Neuronal stem cell (in vitro differentiated cells): ENCODE measurements around the gene FRMD5.

Experiments used
- DNase-seq: peaks from one replicate; pipeline ENCODE4 v3.0.0-alpha.2; 2013; ENCODE audit warnings: low spot score
- H2AFZ ChIP-seq: one replicate; pipeline ENCODE4 v1.6.1; 2013; ENCODE audit warnings: mild to moderate bottlenecking, low read length, inconsistent platforms
- H2AK5ac ChIP-seq: 2 replicates; pipeline ENCODE4 v1.6.1; 2013; ENCODE audit warnings: low read depth, mild to moderate bottlenecking, inconsistent platforms, low read length, moderate library complexity, mixed read lengths
- H2BK120ac ChIP-seq: 2 replicates; pipeline ENCODE4 v1.6.1; 2013; ENCODE audit warnings: low read depth, mild to moderate bottlenecking, inconsistent platforms, low read length, moderate library complexity, mixed read lengths
- H2BK12ac ChIP-seq: one replicate; pipeline ENCODE4 v1.6.1; 2013; ENCODE audit warnings: low read length, inconsistent platforms
- H2BK15ac ChIP-seq: 2 replicates; pipeline ENCODE4 v1.6.1; 2013; ENCODE audit warnings: mild to moderate bottlenecking, low read length, inconsistent platforms, mixed read lengths
- H2BK5ac ChIP-seq: one replicate; pipeline ENCODE4 v1.6.1; 2013; ENCODE audit warnings: inconsistent platforms, mild to moderate bottlenecking, low read length, moderate library complexity
- H3K14ac ChIP-seq: one replicate; pipeline ENCODE4 v1.6.1; 2013; ENCODE audit warnings: low read length, inconsistent platforms
- H3K18ac ChIP-seq: 2 replicates; pipeline ENCODE4 v1.6.1; 2013; ENCODE audit warnings: low read length, inconsistent platforms
- H3K23ac ChIP-seq: 2 replicates; pipeline ENCODE4 v1.6.1; 2013; ENCODE audit warnings: low read depth, mild to moderate bottlenecking, mixed read lengths, low read length, inconsistent platforms; ENCODE audit not compliant: poor library complexity
- H3K27ac ChIP-seq: replicated peaks from 3 replicates; pipeline ENCODE4 v1.5.1; 2013; ENCODE audit warnings: low read length, inconsistent platforms
- H3K27me3 ChIP-seq, 3 experiments: 2 replicates each; pipeline ENCODE4 v1.6.1; 2013; ENCODE audit warnings: low read length in 3 of 3, mild to moderate bottlenecking in 2 of 3, inconsistent platforms in 1 of 3, low read depth in 1 of 3, mixed read lengths in 1 of 3, moderate library complexity in 1 of 3; ENCODE audit not compliant: control insufficient read depth in 3 of 3, insufficient read depth in 3 of 3
- H3K36me3 ChIP-seq, 2 donors: replicated peaks in 1 of 2; 2 replicates each; pipeline ENCODE4 v1.6.1; 2013; ENCODE audit warnings: low read length in 2 of 2; ENCODE audit not compliant: control insufficient read depth in 2 of 2, insufficient read depth in 2 of 2
- H3K4ac ChIP-seq: 2 replicates; pipeline ENCODE4 v1.6.1; 2013; ENCODE audit warnings: inconsistent platforms, mild to moderate bottlenecking, low read length, moderate library complexity
- H3K4me1 ChIP-seq, 2 donors: 1 replicate in 1 of 2; 2 replicates in 1 of 2; pipeline ENCODE4 v1.6.1; 2013; ENCODE audit warnings: low read length in 2 of 2, low read depth in 1 of 2; ENCODE audit not compliant: control insufficient read depth in 2 of 2, insufficient read depth in 1 of 2
- H3K4me2 ChIP-seq: one replicate; pipeline ENCODE4 v1.6.1; 2013; ENCODE audit warnings: mild to moderate bottlenecking, low read length, inconsistent platforms; ENCODE audit not compliant: insufficient read depth, poor library complexity, severe bottlenecking
- H3K4me3 ChIP-seq, 2 donors: 2 replicates each; pipeline ENCODE4 v1.5.1; 2013; ENCODE audit warnings: low read length in 2 of 2, mild to moderate bottlenecking in 2 of 2, inconsistent platforms in 1 of 2, moderate library complexity in 1 of 2
- H3K79me1 ChIP-seq: one replicate; pipeline ENCODE4 v1.6.1; 2013; ENCODE audit warnings: low read depth, mild to moderate bottlenecking, inconsistent platforms, low read length, moderate library complexity
- H3K9ac ChIP-seq: one replicate; pipeline ENCODE4 v1.6.1; 2013; ENCODE audit warnings: mild to moderate bottlenecking, low read depth, low read length, inconsistent platforms; ENCODE audit not compliant: poor library complexity
- H3K9me3 ChIP-seq, 2 donors: replicated peaks in 1 of 2; 2 replicates each; pipeline versions ENCODE3 to v1.6.1; 2013; ENCODE audit warnings: low read length in 2 of 2, mild to moderate bottlenecking in 2 of 2, inconsistent platforms in 1 of 2, low read depth in 1 of 2, mixed read lengths in 1 of 2, moderate library complexity in 1 of 2; ENCODE audit not compliant: control insufficient read depth in 2 of 2, insufficient read depth in 1 of 2
- H4K8ac ChIP-seq: one replicate; pipeline ENCODE4 v1.6.1; 2013; ENCODE audit warnings: low read depth, mild to moderate bottlenecking, inconsistent platforms, low read length, moderate library complexity
- H4K91ac ChIP-seq: one replicate; pipeline ENCODE4 v1.6.1; 2013; ENCODE audit warnings: low read length, low read depth, mild to moderate bottlenecking, inconsistent platforms; ENCODE audit not compliant: poor library complexity
- WGBS, 2 donors: extraction: QIAGEN DNeasy Blood & Tissue Kit; methylation state at CpG; one replicate each; pipeline ENCODE4 v1.1.7; 2013; ENCODE audit warnings: missing lambda C conversion rate in 2 of 2, mixed read lengths in 1 of 2; ENCODE audit not compliant: insufficient read length in 2 of 2, insufficient replicate concordance in 1 of 2; ENCODE audit errors: extremely low coverage in 2 of 2; 5-methylcytosine and 5-hydroxymethylcytosine counted together

Gene FRMD5

DNA sequence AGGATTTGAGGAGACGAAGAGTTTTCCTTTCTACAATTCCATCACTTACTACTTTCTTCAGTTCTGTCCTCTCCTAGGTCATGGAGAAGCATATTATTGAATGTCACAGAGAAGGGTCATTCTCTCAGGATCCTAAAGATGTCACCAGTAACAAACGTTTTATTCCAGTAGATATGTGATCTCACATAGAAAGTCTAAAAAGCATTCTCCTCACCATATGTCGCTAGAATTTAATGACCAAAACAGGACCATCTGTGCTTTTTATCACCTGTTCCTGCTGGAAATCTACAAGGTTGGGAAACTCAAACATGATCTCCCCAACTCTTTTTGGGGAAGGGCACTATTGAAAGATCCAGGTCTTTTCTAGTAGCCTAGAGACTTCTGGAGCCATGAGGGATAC is 24.0 kb upstream of the FRMD5 start:
- H4K91ac ChIP-seq, result no peak overlapping the region
- H3K9me3 ChIP-seq, result no peaks in the 10 kb centered on the region
- no CpG with 5 or more reads among the region's 3 CpGs for WGBS, 2 donors
- no peak overlapping the region for H3K14ac ChIP-seq
- no peak overlapping the region for H2BK5ac ChIP-seq
- no peak overlapping the region for H4K8ac ChIP-seq
- DNase-seq, result no peak
- no peak overlapping the region for H2BK12ac ChIP-seq
- H3K27ac ChIP-seq, result no peak overlapping the region
- no peaks in the 10 kb centered on the region for H3K36me3 ChIP-seq
- no peak overlapping the region for H3K4ac ChIP-seq
- H2BK15ac ChIP-seq, result no peak overlapping the region
- no peak overlapping the region for H2BK120ac ChIP-seq
- no peaks in the 10 kb centered on the region for H3K4me1 ChIP-seq
- H3K9ac ChIP-seq, result no peak overlapping the region
- no peaks in the 10 kb centered on the region for H3K27me3 ChIP-seq
- H3K4me3 ChIP-seq, result no peak overlapping the region
- H2AK5ac ChIP-seq, result no peak overlapping the region
- H3K18ac ChIP-seq, result no peak overlapping the region
- no peak overlapping the region for H3K23ac ChIP-seq
- no peak overlapping the region for H2AFZ ChIP-seq
- no peaks in the 10 kb centered on the region for H3K79me1 ChIP-seq
- H3K4me2 ChIP-seq, result no peak overlapping the region

DNA sequence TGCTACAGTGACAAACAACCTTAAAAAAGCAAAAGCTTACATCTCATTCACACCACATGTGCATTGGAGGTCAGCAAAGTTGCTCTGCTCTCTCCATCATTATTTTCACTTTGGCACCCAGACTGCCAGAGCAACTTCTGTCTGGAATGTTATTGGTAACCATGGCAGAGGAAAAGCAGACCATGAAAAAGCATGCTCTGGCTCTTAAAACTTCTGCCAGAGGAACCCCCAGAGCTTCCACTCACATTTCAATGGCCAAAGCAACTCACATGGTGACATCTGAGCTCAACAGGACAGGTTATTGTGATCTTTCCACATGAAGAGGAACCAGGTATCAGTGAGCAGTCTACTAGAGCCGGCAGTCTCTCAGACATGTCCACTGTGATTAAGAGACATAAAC is 21.9 kb upstream of the FRMD5 start:
- WGBS, 2 donors, result no CpG with 5 or more reads among the region's 1 CpG
- no peak overlapping the region for H3K4me3 ChIP-seq
- H3K18ac ChIP-seq, result no peak overlapping the region

DNA sequence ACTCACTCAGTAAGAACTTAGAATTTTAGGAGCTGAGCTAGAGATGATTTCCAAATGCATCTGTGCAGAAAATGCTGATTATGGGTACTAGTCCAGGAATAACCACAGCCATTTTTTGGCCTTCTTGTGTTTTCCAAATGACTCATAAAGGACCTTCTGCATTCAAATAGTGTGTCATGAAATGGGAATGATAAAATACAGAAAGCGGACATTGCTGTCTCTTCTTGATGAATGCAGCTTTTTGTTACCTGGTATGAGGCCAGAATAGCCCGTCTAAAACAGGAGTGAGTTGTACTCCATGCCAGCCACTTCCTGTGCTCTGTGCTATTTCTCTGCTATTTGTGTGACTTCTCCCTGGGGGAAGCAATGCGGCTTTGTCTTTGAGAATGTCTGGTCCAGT is 20.5 kb upstream of the FRMD5 start:
- H2BK120ac ChIP-seq, result no peak overlapping the region
- H3K4ac ChIP-seq, result no peak overlapping the region
- H2BK15ac ChIP-seq, result no peak overlapping the region
- no peak overlapping the region for H2AK5ac ChIP-seq
- peaks cover 0 to 1% of the 10 kb centered on the region in 2 donors for H3K9me3 ChIP-seq
- no peak overlapping the region for H2AFZ ChIP-seq
- no peaks in the 10 kb centered on the region for H3K27me3 ChIP-seq
- H3K9ac ChIP-seq, result no peak overlapping the region
- H3K27ac ChIP-seq, result no peak overlapping the region
- H3K4me3 ChIP-seq, result no peak overlapping the region
- H3K4me2 ChIP-seq, result no peak overlapping the region
- H4K8ac ChIP-seq, result no peak overlapping the region
- H3K18ac ChIP-seq, result no peak overlapping the region
- H2BK5ac ChIP-seq, result no peak overlapping the region
- no CpG with 5 or more reads among the region's 3 CpGs for WGBS, 2 donors
- no peak overlapping the region for H3K14ac ChIP-seq
- H3K79me1 ChIP-seq, result no peaks in the 10 kb centered on the region
- H4K91ac ChIP-seq, result no peak overlapping the region
- H2BK12ac ChIP-seq, result no peak overlapping the region
- no peak for DNase-seq
- no peaks in the 10 kb centered on the region for H3K4me1 ChIP-seq
- no peaks in the 10 kb centered on the region for H3K36me3 ChIP-seq
- no peak overlapping the region for H3K23ac ChIP-seq

More for the DNA sequence above, 21.9 kb upstream of the FRMD5 start:
- Histone ChIP-seq H3K14ac (no peak overlapping the region), H3K9me3 (no peaks in the 10 kb centered on the region), H2BK15ac (no peak overlapping the region), H3K27me3 (no peaks in the 10 kb centered on the region), H3K4ac (no peak overlapping the region), H3K36me3 (no peaks in the 10 kb centered on the region), H3K4me1 (no peaks in the 10 kb centered on the region), H2BK12ac (no peak overlapping the region), H2BK5ac (no peak overlapping the region), H3K9ac (no peak overlapping the region), H3K27ac (no peak overlapping the region), H2AFZ (no peak overlapping the region), H4K91ac (no peak overlapping the region), H4K8ac (no peak overlapping the region), H2BK120ac (no peak overlapping the region), H3K79me1 (no peaks in the 10 kb centered on the region), H3K23ac (no peak overlapping the region), H2AK5ac (no peak overlapping the region), H3K4me2 (no peak overlapping the region)
- DNase-seq, result no peak

DNA sequence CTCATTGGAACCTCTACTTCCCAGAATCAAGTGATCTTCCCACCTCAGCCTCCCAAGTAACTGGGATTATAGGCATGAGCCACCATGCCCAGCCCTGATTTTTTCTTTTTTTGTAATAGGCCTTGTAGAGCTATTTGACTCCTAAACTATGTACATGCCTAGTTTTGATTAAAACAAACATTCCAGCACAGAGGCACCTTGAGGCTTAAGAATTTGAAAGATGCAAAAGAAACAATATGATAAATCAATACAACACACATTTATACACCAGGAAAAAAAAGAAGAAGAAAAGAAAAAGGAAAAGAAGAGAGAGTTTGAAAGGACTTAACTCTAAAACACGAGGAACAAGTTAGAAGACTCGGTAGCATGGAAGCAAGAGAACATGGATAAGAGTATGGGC is 13.9 kb upstream of the FRMD5 start:
- Histone ChIP-seq H3K36me3 (no peaks in the 10 kb centered on the region), H3K4me2 (no peak overlapping the region), H3K79me1 (no peaks in the 10 kb centered on the region), H3K27me3 (peaks cover 0 to 26% (median 0%) of the 10 kb centered on the region in 3 experiments), H4K8ac (no peak overlapping the region), H2BK15ac (no peak overlapping the region), H3K9ac (no peak overlapping the region), H3K4ac (no peak overlapping the region), H3K23ac (no peak overlapping the region), H2BK120ac (no peak overlapping the region), H3K27ac (no peak overlapping the region), H3K9me3 (peaks cover 0 to 1% of the 10 kb centered on the region in 2 donors), H2AK5ac (no peak overlapping the region), H3K18ac (no peak overlapping the region), H3K4me3 (no peak overlapping the region), H2BK5ac (no peak overlapping the region), H2BK12ac (no peak overlapping the region), H3K14ac (no peak overlapping the region), H3K4me1 (no peaks in the 10 kb centered on the region), H4K91ac (no peak overlapping the region), H2AFZ (no peak overlapping the region)
- DNase-seq, result no peak
- no CpG with 5 or more reads among the region's 2 CpGs for WGBS, 2 donors
